ENCODE results near the gene PUM1. TPM values are rescaled to one million over a fixed set of nuclear protein-coding genes. Genes with fewer than 3 reads are reported as not detected.
A peak's percentile ranks its signal among the peaks of the same experiment; 100 is the strongest.

The PUM1 gene
- 100 to 1,000 TPM in 1 of 4 donors, 10 to 100 TPM in 3; 61.6 to 109 (median 76.9) TPM for total RNA-seq

- H3K4me3 ChIP-seq: peak within 1 kb of the TSS; percentile 60 to 81 (median 68)
- DNase-seq: peak; percentile 99 to 100 (median 100)
- H3K36me3 ChIP-seq: no peaks in the 10 kb centered on the region
- H3K27me3 ChIP-seq: no peaks in the 10 kb centered on the region
- H3K27ac ChIP-seq: peak within 1 kb of the TSS; percentile 82 to 94 (median 90)
- peaks cover 0 to 36% (median 10%) of the 10 kb centered on the region in 4 donors for H3K4me1 ChIP-seq
- TF ChIP-seq POLR2A (IDR thresholded peaks at IDR 0.05) (peak; percentile 35 to 74), CTCF (IDR thresholded peaks at IDR 0.05) (peak in 4 of 6 experiments; percentile 33 to 53 (median 48))
- no peaks in the 10 kb centered on the region for H3K9me3 ChIP-seq
Observed at GRCh38 chr1:31065310-31066217, at the start of gene PUM1. Gene PUM1, minus strand, starts transcription at chr1:31065717. Its CDS starts 6,151 bp downstream, at chr1:31059566.

- no peak for DNase-seq
- H3K27ac ChIP-seq: no peak overlapping the region
- H3K36me3 ChIP-seq: no peaks in the 10 kb centered on the region
- H3K4me3 ChIP-seq: no peak overlapping the region
- no peaks in the 10 kb centered on the region for H3K27me3 ChIP-seq
- H3K9me3 ChIP-seq: no peaks in the 10 kb centered on the region
- TF ChIP-seq CTCF (IDR thresholded peaks at IDR 0.05) (no peak), POLR2A (IDR thresholded peaks at IDR 0.05) (no peak)
- no peaks in the 10 kb centered on the region for H3K4me1 ChIP-seq
Observed at GRCh38 chr1:31112266-31112935, 46.9 kb upstream of the PUM1 start.

GRCh38 chr1:31111290-31111951 lies 45.9 kb upstream of the PUM1 start:
- peak in 1 of 3 donors; percentile 55 for DNase-seq
- H3K4me3 ChIP-seq: no peak overlapping the region
- no peaks in the 10 kb centered on the region for H3K27me3 ChIP-seq
- no peaks in the 10 kb centered on the region for H3K9me3 ChIP-seq
- TF ChIP-seq CTCF (IDR thresholded peaks at IDR 0.05) (no peak), POLR2A (IDR thresholded peaks at IDR 0.05) (no peak)
- H3K4me1 ChIP-seq: no peaks in the 10 kb centered on the region
- no peak overlapping the region for H3K27ac ChIP-seq
- H3K36me3 ChIP-seq: no peaks in the 10 kb centered on the region

GRCh38 chr1:31110846-31111245 lies 45.3 kb upstream of the PUM1 start:
- H3K27me3 ChIP-seq: no peaks in the 10 kb centered on the region
- H3K4me1 ChIP-seq: no peaks in the 10 kb centered on the region
- no peaks in the 10 kb centered on the region for H3K36me3 ChIP-seq
- no peaks in the 10 kb centered on the region for H3K9me3 ChIP-seq
- H3K4me3 ChIP-seq: no peak overlapping the region
- H3K27ac ChIP-seq: no peak overlapping the region
- TF ChIP-seq POLR2A (IDR thresholded peaks at IDR 0.05) (no peak), CTCF (IDR thresholded peaks at IDR 0.05) (no peak)
- no peak for DNase-seq

- TF ChIP-seq CTCF (IDR thresholded peaks at IDR 0.05) (no peak), POLR2A (IDR thresholded peaks at IDR 0.05) (no peak)
- Histone ChIP-seq H3K27ac (no peak overlapping the region), H3K36me3 (no peaks in the 10 kb centered on the region), H3K27me3 (no peaks in the 10 kb centered on the region), H3K4me3 (no peak overlapping the region), H3K4me1 (no peaks in the 10 kb centered on the region), H3K9me3 (no peaks in the 10 kb centered on the region)
- DNase-seq: no peak
Observed at GRCh38 chr1:31108861-31109260, 43.3 kb upstream of the PUM1 start.
